ENCODE data around the gene ITSN1.

ITSN1 gene

DNA sequence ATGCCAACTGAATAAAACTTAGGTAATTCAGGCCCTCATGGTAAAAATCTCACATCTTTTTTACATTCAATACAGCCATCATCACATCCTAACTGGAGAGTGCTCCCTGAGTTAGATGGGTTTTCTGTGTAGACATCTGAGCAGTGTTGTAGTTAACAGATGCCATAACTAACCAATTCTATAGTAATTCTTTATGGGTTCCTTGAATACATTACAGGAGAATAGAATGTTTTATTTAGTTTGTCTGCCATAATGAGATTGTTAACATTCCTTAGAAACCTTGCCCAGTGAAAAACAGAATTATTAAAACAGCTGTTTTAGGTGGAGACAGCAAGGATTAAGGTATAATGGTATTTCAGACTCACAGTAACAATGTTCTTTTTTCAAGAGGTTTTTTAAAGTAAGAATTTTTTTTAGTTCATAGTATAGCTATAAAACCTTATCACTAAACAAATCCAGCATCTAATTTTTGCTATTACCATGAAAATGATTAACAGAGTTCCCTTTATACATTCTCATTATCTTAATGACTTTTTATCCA lies 178.0 kb downstream of the ITSN1 start:
- TF ChIP-seq ZNF8 (CRISPR knock-in tag; IDR thresholded peaks at IDR 0.05): no peak
- no peak for TF ChIP-seq OSR1 (CRISPR knock-in tag; IDR thresholded peaks at IDR 0.05)
- TF ChIP-seq, protein P1, sequence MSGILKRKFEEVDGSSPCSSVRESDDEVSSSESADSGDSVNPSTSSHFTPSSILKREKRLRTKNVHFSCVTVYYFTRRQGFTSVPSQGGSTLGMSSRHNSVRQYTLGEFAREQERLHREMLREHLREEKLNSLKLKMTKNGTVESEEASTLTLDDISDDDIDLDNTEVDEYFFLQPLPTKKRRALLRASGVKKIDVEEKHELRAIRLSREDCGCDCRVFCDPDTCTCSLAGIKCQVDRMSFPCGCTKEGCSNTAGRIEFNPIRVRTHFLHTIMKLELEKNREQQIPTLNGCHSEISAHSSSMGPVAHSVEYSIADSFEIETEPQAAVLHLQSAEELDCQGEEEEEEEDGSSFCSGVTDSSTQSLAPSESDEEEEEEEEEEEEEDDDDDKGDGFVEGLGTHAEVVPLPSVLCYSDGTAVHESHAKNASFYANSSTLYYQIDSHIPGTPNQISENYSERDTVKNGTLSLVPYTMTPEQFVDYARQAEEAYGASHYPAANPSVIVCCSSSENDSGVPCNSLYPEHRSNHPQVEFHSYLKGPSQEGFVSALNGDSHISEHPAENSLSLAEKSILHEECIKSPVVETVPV (CRISPR knock-in tag; IDR thresholded peaks at IDR 0.05): no peak
- no peak for TF ChIP-seq ZFP3 (CRISPR knock-in tag; IDR thresholded peaks at IDR 0.05)
- TF ChIP-seq BACH2 (CRISPR knock-in tag; IDR thresholded peaks at IDR 0.05; ENCODE audit: borderline replicate concordance): no peak
- TF ChIP-seq, protein P2, sequence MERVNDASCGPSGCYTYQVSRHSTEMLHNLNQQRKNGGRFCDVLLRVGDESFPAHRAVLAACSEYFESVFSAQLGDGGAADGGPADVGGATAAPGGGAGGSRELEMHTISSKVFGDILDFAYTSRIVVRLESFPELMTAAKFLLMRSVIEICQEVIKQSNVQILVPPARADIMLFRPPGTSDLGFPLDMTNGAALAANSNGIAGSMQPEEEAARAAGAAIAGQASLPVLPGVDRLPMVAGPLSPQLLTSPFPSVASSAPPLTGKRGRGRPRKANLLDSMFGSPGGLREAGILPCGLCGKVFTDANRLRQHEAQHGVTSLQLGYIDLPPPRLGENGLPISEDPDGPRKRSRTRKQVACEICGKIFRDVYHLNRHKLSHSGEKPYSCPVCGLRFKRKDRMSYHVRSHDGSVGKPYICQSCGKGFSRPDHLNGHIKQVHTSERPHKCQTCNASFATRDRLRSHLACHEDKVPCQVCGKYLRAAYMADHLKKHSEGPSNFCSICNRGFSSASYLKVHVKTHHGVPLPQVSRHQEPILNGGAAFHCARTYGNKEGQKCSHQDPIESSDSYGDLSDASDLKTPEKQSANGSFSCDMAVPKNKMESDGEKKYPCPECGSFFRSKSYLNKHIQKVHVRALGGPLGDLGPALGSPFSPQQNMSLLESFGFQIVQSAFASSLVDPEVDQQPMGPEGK (CRISPR knock-in tag; IDR thresholded peaks at IDR 0.05; ENCODE audit: borderline replicate concordance): no peak
- TF ChIP-seq ZNF70 (CRISPR knock-in tag; IDR thresholded peaks at IDR 0.05): no peak
- TF ChIP-seq ARNTL (CRISPR knock-in tag; IDR thresholded peaks at IDR 0.05; ENCODE audit: borderline replicate concordance, low read depth): no peak
- TF ChIP-seq TCF4 (CRISPR knock-in tag; IDR thresholded peaks at IDR 0.05; ENCODE audit: borderline replicate concordance): no peak
- TF ChIP-seq, protein P3, sequence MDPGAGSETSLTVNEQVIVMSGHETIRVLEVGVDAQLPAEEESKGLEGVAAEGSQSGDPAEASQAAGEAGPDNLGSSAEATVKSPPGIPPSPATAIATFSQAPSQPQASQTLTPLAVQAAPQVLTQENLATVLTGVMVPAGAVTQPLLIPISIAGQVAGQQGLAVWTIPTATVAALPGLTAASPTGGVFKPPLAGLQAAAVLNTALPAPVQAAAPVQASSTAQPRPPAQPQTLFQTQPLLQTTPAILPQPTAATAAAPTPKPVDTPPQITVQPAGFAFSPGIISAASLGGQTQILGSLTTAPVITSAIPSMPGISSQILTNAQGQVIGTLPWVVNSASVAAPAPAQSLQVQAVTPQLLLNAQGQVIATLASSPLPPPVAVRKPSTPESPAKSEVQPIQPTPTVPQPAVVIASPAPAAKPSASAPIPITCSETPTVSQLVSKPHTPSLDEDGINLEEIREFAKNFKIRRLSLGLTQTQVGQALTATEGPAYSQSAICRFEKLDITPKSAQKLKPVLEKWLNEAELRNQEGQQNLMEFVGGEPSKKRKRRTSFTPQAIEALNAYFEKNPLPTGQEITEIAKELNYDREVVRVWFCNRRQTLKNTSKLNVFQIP (CRISPR knock-in tag; IDR thresholded peaks at IDR 0.05; ENCODE audit: borderline replicate concordance, low read depth): no peak
- no peak for TF ChIP-seq CSDC2 (CRISPR knock-in tag; IDR thresholded peaks at IDR 0.05)
- TF ChIP-seq GLIS3 (CRISPR knock-in tag; IDR thresholded peaks at IDR 0.05): no peak
- TF ChIP-seq, protein P4, sequence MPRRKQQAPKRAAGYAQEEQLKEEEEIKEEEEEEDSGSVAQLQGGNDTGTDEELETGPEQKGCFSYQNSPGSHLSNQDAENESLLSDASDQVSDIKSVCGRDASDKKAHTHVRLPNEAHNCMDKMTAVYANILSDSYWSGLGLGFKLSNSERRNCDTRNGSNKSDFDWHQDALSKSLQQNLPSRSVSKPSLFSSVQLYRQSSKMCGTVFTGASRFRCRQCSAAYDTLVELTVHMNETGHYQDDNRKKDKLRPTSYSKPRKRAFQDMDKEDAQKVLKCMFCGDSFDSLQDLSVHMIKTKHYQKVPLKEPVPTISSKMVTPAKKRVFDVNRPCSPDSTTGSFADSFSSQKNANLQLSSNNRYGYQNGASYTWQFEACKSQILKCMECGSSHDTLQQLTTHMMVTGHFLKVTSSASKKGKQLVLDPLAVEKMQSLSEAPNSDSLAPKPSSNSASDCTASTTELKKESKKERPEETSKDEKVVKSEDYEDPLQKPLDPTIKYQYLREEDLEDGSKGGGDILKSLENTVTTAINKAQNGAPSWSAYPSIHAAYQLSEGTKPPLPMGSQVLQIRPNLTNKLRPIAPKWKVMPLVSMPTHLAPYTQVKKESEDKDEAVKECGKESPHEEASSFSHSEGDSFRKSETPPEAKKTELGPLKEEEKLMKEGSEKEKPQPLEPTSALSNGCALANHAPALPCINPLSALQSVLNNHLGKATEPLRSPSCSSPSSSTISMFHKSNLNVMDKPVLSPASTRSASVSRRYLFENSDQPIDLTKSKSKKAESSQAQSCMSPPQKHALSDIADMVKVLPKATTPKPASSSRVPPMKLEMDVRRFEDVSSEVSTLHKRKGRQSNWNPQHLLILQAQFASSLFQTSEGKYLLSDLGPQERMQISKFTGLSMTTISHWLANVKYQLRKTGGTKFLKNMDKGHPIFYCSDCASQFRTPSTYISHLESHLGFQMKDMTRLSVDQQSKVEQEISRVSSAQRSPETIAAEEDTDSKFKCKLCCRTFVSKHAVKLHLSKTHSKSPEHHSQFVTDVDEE (CRISPR knock-in tag; IDR thresholded peaks at IDR 0.05): no peak
- no peak for TF ChIP-seq PPARA (CRISPR knock-in tag; IDR thresholded peaks at IDR 0.05; ENCODE audit: borderline replicate concordance)
- TF ChIP-seq ZFP30 (CRISPR knock-in tag; IDR thresholded peaks at IDR 0.05): no peak
- ATAC-seq: no peak

DNA sequence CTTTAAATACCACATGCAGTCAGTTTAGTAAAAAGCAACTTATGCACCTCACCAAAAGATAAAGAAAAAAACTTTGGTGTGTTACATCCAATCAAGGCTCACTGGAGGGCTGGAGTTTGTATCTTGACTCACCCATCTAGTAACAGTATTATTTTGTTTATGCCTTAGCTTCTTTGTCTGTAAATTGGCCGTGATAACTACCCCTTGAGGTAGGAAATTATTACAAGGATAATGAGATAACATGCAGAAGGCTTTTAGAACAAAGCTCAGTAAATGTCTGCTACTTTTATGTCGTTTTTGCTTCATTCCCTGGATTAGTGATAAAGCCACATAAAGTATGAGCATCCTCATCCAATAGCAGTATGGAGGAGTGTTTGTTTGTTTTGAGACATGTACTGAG lies 178.5 kb downstream of the ITSN1 start:
- no peak for ATAC-seq
- TF ChIP-seq ZFP3 (CRISPR knock-in tag; IDR thresholded peaks at IDR 0.05): no peak

DNA sequence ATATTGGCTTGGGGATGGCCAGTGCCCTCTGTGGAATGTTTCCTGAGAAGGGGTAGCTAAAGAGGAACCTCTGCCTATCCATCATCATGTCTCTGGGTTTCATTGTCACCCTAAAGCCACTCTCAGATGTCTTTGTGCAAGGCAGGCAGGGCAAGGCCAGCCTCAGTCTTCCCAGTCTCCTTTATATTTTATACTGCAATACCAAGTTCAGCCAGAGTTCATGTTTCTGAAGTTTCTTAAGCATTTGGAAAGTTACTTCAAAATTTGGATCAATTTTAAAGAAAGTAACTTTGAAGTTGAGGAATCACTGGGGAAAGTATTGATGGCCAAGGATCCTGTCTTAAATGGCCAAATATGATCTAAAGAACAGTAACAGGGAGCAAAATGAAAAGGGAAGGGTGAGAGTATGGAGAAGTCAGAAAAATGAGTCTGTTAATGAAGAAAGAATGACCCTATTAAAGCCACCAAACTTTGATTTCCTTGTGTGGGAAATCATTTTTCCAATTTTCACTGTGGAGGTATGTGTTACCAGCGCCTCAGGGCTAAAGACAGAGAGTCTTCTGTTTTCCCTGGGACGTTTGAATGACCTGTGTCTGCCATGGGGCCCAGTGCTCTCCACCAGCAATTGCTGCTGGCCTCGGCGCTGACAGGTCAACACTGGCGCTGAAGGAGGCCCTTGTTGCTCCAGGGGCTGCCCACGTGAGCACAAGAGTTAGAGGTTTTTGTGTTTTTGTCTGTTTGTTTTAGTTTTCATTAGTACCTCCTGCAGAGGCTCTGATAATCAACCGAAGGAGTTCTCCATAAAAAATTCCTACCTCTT lies 179.4 kb downstream of the ITSN1 start:
- TF ChIP-seq, protein P1 (CRISPR knock-in tag; IDR thresholded peaks at IDR 0.05): no peak
- TF ChIP-seq BACH2 (CRISPR knock-in tag; IDR thresholded peaks at IDR 0.05; ENCODE audit: borderline replicate concordance) (no peak), ZNF565 (CRISPR knock-in tag; conservative IDR thresholded peaks at IDR 0.05; ENCODE audit: low read depth) (no peak), GLIS3 (CRISPR knock-in tag; IDR thresholded peaks at IDR 0.05) (no peak), RARB (CRISPR knock-in tag; IDR thresholded peaks at IDR 0.05) (no peak), PPARA (CRISPR knock-in tag; IDR thresholded peaks at IDR 0.05; ENCODE audit: borderline replicate concordance) (no peak)
- TF ChIP-seq, protein P4 (CRISPR knock-in tag; IDR thresholded peaks at IDR 0.05): no peak
- no peak for ATAC-seq
